ENCODE data around the gene ABCC10.
A peak's percentile ranks its signal among the peaks of the same experiment; 100 is the strongest.
"Not testable (repeated sequence)": the region's sequence is repeated elsewhere in the genome, so short reads cannot be mapped to it uniquely, and the experiment has no call there.

The ABCC10 gene, protein sequence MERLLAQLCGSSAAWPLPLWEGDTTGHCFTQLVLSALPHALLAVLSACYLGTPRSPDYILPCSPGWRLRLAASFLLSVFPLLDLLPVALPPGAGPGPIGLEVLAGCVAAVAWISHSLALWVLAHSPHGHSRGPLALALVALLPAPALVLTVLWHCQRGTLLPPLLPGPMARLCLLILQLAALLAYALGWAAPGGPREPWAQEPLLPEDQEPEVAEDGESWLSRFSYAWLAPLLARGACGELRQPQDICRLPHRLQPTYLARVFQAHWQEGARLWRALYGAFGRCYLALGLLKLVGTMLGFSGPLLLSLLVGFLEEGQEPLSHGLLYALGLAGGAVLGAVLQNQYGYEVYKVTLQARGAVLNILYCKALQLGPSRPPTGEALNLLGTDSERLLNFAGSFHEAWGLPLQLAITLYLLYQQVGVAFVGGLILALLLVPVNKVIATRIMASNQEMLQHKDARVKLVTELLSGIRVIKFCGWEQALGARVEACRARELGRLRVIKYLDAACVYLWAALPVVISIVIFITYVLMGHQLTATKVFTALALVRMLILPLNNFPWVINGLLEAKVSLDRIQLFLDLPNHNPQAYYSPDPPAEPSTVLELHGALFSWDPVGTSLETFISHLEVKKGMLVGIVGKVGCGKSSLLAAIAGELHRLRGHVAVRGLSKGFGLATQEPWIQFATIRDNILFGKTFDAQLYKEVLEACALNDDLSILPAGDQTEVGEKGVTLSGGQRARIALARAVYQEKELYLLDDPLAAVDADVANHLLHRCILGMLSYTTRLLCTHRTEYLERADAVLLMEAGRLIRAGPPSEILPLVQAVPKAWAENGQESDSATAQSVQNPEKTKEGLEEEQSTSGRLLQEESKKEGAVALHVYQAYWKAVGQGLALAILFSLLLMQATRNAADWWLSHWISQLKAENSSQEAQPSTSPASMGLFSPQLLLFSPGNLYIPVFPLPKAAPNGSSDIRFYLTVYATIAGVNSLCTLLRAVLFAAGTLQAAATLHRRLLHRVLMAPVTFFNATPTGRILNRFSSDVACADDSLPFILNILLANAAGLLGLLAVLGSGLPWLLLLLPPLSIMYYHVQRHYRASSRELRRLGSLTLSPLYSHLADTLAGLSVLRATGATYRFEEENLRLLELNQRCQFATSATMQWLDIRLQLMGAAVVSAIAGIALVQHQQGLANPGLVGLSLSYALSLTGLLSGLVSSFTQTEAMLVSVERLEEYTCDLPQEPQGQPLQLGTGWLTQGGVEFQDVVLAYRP (N-terminal part only)

DNA sequence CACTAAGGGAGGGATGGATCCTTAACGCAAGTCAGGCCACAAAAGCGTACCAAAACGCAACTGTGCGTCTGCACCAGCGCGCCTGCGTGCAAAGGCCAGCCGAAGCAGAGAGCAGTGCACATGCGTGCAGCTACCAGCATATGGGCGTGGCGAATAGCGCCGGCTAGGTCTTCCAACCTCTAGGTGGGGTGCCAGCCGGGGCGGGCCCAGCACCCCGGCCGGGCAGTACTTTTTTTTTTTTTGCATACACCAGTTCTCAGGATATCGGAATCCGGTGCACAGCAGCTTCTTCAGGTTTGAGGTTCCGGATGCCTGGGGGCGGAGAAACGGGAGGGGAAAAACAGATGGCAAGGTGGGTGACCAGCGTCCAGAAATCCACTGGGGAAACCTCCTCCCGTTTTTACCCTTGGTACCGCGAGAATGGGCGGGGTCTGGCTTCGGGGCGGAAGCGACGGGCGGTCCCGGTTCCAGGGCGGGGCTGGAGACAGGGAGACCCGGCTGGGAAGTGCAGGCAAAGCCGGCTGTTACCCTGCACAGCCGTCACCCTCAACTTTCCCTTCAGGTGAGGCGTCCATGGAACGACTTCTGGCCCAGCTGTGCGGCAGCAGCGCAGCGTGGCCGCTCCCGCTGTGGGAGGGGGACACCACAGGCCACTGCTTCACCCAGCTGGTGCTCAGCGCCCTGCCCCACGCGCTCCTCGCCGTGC lies at the start of gene ABCC10:
TSS of gene ABCC10 (plus strand) at position 136 of the 706 bp plus-strand sequence. CDS start at position 574, 438 bp downstream.
- DNase-seq, result peak; percentile 90

DNA sequence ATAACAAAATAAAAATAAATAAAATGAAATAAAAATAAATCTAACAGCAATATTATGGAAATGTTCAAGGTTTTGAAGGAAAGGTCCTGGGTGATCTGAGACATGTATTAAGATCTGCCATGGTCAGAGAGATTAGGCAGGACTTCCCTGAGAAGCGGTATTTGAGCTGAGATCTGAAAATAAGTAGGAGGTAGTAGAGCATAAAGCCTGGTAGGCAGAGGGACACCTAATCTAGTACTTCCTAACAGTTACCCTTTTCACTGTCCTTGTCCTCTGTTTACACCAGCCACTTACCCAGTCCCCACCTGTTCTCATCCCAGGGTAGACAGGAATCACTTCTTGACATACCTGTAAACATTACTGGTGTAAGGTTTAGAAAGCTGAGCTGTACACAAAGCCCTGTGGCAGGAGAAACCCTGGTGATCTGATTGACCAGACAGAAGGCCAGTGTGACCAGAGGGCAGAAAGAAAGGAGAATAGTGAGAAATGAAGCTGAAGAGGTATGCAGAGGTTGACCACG lies 49.6 kb upstream of the ABCC10 start:
- DNase-seq, result no peak

DNA sequence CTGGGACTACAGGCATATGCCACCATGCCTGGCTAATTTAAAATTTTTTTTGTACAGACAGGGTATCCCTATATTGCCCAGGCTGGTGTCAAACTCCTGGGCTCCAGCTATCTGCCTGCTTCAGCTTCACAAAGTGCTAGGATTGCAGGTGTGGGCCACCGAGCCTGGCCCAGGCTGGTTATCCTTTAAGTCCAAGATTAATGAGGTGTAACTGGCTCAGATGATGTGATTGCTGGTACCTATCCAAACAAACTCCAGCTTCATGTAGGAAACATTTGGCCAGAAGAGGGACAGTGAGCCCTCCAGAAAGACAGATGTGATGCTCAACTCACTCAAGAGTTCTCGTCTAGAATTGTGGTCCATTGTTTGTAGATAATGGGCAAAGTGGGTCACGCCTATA lies 48.7 kb upstream of the ABCC10 start:
- DNase-seq, result no peak

DNA sequence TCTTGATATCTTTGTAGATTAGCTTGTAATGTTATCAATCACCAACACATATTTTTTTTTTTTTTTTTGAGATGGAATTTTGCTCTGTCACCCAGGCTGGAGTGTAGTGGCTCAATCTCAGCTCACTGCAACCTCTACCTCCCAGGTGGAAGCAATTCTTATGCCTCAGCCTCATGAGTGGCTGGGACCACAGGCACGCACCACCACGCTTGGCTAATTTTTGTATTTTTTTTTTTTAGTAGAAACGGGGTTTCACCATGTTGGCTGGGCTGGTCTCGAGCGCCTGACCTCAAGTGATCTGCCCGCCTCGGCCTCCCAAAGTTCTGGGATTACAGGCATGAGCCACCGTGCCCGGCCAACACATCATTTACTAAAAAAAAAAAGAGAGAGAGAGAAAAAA lies 46.5 kb upstream of the ABCC10 start:
- not testable (repeated sequence) for DNase-seq

DNA sequence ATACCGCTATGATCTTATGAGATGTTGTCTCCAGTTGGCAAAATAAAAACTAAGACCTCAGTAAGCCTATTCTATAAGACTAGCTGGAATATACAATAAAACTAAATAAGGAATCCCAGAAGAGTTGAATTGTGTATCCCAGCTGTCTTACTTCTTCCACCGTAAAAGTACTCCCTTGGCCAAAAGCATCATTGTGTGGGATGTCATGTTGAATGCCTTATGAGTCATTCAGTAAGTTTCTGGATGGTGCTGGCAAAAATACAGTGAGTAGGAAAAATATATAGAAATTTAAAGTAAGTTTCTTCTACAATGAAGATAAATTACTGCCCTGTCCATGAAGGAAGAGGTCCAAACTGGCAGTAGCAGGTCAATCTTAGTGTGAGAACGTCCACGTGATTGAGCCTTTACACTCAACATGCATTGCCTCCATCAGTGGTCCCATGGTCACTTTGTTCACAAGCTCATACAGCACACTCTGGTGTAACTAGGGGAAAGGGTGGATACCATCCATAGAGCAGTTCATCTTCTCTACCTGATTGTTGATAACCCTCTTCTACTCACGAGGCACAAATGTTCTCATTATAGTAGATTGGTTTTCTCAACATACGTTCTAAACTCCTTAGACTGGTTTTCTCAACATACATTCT lies 44.2 kb upstream of the ABCC10 start:
- DNase-seq, result no peak

DNA sequence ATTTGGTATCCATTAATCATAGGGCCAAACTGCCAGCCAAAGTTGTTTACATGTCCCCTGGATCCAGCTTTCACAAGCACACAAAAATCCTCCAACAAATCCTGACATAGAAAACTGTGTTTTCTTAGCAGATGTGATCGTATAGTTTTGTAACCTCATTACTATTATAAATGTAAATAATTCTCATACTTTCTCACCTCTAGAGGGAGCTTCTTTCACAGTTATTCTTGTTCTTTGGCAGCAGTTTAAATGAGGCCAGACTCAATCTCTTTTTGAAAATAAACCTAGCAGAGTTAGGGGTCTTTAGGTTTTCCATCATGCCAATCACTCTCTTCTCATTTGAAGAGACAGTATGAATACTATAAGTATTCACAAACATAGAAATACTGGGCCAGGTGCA lies 40.8 kb upstream of the ABCC10 start:
- DNase-seq, result peak; percentile 3

DNA sequence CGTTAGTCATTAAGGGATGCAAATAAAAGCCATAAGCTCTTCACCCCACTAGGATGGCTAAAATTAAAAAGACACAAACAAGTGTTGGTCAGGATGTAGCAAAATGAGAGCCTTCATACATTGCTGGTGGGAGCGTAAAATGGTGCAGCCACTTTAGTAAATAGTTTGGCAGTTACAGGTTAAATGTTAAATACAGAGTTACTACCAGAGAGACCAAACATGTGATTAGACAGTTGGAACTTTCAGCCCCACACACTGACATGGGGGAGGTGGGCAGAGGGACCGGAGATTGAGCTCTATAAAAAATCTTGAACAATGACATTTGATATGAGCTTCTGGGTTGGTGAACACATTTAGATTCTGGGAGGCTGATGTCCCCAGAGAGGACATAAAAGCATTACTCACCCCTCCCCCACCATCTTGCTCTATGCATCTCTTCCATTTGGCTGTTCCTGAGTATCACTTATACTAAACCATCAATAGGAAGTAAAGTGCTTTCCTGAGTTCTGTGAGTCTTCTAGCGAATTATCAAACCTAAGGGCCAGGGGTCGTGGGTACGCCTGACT lies 37.5 kb upstream of the ABCC10 start:
- no peak for DNase-seq

DNA sequence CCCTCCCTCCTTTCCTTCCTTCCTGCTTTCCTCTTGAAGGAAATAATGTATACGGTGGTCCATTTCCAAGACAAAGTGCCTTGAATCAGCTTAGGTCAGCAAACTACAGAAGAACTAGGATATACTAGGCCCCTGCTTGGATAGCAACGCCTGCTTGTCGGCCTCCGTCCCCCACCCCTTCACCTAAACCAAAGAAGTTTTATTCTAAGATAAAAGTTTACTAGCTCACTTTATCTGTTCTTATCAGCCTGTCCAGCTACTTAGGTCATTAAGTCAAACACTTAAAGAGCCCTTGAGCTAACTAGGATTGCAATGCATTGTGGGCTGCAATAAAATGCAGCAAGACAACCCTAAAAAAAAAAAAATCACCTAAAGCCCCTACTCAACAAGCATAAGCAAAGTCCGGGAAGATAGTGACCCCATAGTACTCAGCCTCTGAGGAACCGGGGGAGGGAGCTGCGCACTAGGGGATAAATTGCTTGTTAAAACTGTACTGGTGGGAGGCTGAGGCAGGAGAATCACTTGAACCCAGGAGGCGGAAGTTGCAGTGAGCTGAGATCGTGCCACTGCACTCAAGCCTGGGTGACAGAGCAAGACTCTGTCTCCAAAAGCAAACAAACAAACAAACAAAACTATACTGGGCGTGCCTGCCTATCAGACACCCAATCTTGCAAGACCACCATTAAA lies 36.4 kb upstream of the ABCC10 start:
- DNase-seq, result not testable (repeated sequence)

DNA sequence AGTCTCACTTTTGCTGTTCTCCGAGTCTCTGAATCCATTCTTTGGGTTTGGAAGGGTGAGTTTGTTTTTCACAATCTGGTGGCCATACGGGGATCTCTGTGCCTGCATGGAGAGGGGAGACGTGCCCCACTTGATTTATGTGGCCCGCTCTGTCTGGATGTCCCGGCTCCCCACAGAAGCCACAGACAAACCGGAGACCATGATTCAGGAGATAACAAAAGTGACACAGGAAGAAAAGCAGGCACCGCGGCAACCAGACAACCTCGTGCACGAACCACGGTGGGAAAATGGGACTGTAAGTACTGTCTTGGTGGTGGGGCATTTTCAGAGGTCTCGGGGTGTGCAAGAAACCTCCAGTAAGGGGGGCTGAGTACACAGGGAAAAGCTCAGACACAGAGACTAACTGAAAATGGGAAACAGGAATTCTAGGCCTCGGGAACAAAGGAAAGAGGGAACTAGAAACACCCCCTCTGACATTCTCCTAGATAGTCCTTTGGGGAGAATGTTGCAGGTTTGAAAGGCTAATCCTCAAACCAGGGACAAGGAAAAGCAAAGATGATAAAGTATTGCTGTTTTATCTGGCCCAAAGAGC lies 35.8 kb upstream of the ABCC10 start:
- DNase-seq, result no peak

DNA sequence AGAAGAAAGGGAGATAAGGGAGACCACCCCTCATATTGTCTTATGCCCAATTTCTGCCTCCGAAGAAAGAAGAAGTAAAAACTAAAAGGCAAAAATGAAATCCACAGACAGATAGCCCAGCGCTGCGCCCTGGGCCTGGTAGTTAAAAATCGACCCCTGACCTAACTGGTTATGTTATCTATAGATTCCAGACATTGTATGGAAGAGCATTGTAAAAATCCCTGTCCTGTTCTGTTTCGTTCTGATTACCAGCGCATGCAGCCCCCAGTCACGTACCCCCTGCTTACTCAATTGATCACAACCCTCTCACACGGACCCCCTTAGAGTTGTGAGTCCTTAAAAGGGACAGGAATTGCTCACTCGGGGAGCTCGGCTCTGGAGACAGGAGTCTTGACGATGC lies 34.2 kb upstream of the ABCC10 start:
- DNase-seq, result not testable (repeated sequence)

DNA sequence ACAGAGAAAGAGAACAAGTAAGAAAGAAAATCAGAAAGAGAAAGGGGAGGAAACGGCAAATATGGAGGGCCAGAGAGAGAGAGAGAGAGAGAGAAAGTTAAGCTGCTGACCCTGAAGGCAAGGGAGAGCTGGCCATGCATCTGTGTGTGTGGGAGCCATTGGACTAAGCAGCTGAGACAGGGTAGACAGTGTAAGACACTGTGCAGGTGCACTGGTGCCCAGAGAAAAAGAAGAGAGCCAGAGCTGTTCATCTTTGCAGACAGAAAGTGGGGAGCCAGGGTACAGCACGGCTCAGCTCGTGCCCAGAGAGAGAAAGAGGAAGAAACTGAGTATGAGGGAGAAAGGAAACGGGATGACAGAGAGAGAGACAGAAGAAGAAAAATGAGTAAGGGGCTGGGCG lies 33.7 kb upstream of the ABCC10 start:
- no peak for DNase-seq

DNA sequence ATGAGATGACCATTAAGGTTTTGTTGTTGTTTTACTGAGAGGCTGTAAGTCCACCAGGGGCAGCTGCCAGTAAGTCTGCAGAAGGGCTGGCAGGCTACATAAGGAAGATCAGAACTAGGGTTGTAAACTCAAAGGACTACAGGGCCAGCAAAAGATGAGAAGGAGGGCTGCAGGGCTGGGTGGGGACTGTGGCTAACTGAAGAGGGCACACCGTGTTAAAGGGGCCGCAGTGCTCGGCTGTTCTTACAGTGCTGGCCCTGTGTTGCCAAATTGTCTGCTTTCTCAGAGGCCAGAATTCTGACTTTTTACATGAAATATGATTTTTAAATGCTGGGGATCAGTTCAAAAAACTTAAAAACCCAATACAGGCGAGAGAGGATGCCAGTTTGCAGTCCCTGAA lies 32.4 kb upstream of the ABCC10 start:
- no peak for DNase-seq

DNA sequence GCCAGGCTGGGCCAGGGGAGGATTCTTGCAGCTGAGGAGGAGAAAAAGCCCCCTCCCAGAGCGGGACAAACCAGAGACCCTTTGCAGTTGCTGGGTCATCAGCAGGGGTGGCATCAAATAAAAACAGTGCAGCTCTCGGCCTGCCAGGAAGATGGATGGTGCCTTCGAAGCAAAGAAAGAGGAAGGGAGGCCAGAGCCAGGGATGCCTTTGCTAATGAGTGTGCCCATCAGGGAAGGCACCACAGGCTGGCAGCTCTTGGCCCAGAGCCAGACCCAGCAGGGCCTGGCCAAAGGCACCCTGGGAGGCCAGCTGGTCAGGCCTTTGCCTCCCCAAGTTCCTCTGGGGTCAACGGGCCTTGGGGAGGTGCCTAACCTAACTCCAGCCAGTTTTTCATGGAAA lies 31.6 kb upstream of the ABCC10 start:
- no peak for DNase-seq

DNA sequence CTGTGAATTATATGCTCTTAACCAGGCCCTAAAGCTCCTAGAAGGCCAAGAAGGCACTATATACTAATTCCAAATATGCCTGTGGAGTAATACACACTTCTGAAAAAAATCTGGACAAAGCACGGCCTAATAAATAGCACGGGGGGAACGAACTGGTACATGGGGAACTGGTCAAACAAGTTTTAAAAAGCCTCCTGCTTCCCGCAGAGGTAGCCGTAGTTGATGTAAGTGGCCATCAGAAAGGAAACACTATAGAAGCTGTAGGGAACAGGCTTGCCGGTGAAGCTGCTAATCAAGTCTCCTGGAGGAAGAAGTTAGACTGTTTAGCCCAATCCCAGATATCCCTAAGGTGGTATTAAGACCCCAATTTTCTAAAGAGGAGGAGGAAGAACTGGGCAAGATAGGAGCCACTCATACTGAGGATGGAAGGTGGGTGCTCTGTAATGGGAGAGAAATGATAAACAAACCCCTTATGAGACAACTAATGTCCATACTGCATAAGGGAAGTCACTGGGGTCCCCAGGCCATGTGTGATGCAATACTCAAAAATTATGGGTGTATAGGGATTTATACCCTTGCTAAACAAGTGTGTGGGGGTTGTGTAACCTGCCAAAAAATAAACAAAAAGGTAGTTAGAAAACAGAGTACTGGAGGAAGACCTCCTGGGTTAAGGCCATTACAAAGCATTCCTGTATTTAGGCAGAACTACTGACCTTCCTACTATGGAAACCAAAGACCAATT lies 30.8 kb upstream of the ABCC10 start:
- DNase-seq, result no peak

DNA sequence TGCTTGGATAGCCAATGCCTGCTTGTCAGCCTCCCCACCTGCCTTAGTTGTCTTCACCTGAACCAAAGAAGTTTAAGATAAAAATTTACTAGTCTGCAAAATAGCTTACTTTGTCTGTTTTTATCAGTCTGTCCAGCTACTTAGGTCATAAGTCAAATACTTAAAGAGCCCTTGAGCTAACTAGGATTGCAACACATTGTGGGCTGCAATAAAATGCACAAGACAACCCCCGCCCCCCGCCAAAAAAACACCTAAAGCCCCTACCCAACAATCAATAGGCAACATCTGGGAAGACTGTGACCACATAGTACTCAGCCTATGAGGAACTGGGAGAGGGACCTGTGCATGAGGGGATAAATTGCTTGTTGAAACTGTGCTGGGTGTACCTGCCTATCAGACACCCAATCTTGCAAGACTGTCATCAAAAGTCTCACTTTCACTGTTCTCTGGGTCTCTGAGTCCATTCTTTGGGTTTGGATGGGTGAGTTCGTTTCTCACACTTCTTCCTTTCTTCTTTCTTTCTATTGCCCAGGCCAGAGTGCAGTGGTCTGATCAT lies 27.3 kb upstream of the ABCC10 start:
- DNase-seq, result no peak

DNA sequence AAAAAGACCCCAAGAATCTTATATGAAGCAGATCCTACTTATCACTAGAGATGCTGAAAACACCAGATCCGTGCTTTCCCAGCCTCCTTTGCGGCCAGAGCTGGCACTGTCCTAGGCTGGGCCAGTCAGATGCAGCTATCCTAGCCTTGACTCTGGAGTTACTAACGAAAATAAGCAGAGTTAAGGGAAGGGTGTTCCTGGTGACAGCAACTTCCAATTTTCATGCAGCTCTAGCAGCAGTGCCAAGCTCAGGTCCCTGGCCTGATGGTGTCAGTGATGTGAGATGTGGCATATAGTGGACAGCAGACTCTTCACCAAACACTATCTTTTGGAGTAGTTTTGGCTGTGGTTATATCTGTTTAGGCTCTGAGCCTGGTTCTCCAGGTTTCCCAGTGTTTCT lies 25.6 kb upstream of the ABCC10 start:
- no peak for DNase-seq

DNA sequence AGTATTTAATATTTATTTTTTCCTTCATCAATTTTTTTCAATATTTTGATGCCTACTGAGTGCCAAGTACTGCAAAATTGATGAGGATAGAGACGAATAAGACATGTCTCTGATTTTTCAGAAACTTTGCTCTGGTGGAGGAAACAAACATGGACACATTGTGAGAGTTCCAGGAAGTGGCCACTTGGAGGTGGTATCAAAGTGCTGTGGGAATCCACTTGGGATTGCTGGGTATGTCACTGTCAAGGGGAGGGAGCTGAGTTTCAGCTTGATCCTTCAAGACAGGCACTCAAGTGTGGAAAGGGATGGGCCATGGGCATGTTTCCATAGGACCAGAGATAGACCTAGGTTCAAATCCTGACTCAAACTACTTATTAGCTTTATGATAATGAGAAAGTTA lies 24.5 kb upstream of the ABCC10 start:
- no peak for DNase-seq

DNA sequence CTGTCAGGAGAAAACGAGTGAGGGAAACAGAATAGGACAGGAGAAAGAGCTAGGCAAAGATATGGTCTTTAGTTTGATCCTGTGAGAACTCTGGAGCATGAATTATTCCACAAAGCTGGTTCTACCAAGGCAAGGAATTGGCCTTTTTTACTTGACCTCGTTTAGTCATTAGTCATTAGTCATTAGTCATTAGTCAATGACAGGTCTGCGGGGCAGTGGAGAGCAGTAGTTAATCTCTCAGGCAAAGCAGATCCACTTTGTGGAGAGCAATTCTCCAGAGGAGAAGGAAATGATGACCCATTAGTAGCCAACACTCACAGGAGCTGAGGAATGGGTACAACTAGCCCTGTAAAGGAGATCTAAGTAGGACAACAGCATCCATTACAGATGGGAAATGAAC lies 22.0 kb upstream of the ABCC10 start:
- DNase-seq, result no peak

DNA sequence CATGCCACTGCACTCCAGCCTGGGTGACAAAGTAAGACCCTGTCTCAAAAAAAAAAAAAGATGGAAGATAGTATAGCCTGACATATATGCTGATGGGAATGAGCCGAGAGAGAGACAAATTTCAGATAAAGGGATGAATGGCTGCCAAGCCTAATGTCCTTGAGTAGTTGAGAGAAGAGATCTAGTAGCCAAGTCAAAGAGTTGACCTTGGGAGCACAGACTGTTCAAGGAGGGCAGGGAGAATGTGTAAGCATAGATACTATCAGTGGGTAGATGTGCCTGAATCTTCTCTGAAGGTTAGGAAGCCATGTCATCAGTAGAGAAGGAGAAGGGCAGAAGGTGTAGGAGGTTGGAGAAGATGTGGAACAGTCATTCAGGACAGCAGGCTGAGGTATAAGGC lies 20.0 kb upstream of the ABCC10 start:
- DNase-seq, result no peak
